GM18519 (cell line): Measurements from ENCODE around the gene CYP46A1.

Experiments
- ATAC-seq: cut with Tn5 transposase; IDR thresholded peaks from one replicate; pipeline ENCODE4 v1.9.1; 2021; ENCODE audit warnings: mild to moderate bottlenecking, moderate library complexity; ENCODE audit not compliant: unreplicated experiment, low FRiP score

The CYP46A1 gene

DNA sequence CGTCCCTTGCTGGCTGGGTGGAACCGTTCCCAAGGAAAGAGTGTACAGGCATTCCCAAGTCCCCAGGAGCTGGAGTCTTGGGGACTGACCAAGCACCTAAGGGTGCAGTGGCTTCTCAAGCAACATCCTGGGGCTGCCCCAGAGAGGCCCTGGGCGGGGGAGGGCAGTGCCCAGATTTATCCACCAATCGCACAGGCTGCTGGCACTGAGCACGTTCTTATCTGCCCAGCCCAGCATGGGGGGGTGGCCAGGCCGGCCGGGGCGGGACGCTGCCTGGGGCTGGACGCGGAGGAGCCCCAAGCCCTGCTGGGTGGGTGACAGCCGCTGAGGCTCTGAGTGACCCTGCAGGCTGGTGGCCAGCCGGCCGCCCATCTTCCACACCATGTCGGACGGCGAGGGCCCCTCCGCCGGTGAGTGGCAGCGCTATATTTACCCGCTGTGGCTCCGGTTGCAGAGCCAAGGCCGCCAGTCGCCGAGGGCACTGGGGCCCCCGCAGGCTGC is 53.4 kb downstream of the CYP46A1 start:
- ATAC-seq, result no peak

DNA sequence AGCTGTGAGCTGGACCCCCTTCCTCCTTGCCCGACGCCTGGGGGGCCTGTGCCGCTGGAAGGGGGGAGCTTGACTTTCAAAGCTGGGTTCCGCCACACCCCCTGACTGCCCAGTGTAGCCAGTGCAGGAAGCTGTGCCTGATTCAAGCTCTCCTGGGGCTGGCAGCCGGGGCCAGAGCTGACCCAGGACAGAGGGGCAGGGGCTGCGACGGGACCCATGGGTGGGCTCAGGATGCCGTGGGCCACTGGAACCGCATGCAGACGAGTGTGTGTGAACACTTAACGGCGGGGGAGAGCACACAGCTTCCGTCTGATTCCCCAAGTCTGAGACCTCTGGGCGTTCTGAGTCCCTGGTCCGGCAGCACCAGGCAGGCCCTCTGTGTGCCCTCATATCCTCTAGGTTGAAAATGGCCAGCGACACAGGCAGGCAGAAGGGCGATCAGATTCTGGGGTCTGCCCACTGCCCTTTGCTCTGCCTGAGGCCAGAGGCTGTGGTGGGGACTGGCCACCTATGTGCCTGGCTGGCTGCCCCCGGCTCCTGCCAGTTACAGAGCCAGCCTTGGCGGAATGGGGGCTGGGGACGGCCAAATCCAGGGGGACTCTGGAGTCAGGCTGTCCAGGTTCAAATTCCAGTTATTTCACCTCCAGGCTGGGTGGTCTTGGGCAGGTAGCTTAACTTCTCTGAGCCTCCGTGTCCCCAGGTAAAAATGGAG is 54.0 kb downstream of the CYP46A1 start:
- ATAC-seq, result no peak

DNA sequence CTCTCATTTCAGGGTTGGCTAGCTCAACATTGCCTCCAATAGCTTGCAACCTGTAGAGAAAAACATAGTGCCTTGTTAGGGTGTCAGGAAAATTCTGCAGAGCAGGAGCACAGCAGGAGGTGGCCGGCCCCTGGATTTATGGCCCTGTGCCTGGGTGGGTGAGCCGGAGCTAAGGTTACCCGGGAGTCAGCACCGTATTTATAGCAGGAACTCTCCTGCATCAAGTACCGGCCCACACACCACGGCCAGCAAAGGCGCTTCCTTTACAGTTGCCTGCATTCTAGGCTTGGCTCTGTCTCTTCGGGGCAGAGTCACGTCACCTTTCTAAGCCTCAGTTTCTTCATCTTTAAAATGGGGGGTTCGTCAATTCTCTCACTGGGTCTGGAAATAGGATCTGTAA is 56.3 kb downstream of the CYP46A1 start:
- no peak for ATAC-seq

DNA sequence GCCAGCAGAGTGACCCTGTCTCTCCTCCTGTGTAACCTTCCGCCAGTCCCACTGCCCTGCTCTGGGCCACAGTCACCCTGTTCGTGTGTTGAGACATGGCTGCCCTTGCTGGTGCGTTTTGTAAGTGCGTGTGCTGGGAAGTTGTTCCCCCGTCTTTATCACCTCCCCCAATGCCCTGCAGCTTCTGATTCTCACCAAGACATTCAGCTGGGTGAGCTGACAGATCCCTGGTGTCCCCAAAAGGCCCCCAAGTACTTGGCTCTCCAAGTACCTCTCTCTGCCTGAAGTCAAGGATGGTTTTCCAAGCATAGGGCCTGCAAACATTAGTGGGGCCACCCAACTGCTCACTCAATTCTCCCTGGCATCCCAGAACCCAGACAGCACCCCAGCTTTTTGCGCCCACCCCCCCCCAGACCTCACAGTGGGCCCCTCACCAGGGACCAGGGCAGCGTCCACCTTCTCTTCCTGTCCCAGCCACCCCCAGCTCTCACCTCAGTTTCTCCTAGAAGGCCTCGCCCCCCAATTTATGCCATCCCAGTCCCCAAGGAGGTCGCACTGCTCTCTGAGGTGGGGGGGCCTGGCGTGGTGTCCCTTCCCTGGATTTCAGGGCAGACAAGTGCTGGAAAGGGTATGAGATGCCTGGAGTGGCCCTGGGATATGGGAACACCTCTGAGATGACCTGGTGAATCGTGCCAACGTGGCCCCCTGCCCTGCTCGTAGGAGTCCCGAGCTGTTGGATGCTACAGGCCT is 57.3 kb downstream of the CYP46A1 start:
- no peak for ATAC-seq

DNA sequence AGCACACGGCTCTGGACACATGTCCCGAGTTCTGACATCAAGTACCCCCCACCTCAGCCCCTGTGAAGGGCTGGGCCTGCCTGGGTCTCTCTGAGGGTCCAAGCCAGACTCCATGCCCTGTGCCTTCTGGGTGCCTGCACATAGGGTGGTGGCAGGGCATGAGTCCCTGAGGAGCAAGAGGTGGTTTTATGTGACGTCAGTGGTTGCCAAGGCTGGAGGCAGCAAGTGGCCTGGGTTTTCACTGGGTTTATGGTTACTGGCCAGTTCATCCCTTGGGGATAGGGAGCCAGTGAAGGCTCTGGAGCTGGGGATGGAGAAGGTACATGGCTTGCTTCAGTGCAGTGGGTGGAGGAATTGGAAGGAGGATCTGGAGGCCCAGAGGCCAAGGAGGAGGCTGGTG is 58.0 kb downstream of the CYP46A1 start:
- no peak for ATAC-seq

DNA sequence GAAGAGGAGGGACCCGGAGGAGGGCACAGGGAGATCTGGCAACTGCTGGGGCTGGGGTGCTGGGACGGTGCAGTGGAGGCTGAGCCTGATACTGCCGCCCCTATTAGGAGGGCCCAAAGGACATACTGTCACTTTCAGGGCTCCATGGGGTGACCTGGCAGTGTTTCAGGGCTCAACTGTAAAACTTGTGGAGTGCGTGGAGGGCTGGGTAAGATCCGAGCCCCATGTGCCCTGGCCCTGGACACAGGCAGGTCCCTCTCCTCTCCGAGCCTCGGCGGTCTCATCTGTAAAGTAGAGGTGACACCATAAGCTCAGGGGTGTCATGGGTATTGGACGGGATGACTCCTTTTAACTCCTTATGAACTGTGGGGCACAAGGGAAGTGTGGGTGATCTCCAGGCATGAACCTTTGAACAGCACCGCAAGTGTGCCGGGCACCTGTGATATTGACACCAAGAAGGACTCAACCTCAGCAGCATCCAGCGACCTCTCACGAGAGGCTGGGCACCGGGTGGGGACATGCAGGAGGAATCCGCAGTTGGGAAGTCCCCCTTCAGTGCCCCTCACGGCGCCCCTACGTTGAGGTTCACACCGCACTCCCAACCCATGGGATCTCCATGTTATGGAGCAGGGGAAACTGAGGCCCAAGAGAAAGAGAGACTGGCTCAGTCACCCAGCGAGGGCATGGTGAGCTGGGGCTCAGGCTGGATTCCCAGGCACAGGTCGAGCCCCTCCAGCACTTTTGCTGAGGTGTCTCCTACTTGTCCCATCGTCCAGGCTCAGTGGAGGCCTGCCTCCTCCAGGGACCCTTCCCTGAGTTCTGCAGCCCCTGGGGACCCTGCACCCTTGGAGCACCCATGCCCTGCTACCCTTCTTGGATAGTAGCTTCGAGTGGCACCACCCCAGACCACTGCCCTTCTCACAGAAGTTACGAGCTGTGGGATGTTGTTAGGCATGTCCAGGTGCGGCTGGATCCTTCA is 58.7 kb downstream of the CYP46A1 start:
- ATAC-seq, result no peak

DNA sequence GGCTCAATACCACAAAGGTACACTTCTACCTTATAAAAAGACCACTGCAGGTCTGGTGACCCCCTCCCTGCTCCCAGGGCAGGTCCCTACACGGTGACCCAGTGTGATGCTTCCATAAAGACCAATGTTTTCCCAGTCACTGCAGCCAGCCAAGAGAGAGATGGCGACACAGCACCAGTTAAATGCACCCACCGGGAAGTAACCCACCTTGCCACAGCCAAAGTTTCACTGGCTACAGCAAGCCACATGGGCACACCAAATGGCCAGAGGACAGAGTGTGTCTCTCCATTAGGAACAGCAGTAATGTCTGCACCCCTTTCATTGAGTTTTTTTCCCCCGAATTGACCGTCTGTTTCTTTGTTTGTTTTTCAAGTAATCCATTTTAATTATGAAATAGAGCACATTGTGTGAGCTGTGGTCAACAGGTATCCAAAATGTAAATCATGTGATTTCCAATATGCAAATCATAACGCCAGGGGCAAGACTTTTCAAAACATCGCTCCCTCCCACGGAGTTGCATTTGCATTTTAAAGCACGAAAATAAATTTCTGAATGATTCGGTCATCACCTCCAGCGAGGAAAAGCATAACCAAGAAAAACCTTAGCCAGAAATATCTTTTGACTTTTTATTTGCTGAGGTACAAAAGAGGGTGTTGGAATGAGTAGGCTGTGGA is 60.2 kb downstream of the CYP46A1 start:
- no peak for ATAC-seq

DNA sequence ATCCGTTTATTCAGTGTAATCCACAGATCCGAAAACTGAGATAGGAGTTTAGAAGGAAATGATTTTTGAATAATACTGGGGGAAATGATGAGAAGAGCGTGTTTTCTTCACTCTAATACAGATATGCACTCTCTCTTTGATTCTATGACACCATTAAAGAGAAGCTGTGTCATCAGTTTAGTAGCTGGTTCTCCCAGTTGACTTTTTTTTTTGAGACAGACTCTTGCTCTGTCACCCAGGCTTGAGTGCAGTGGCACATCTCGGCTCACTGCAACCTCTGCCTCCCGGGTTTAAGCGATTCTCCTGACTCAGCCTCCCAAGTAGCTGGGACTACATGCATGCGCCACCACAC is 60.8 kb downstream of the CYP46A1 start:
- ATAC-seq, result no peak

DNA sequence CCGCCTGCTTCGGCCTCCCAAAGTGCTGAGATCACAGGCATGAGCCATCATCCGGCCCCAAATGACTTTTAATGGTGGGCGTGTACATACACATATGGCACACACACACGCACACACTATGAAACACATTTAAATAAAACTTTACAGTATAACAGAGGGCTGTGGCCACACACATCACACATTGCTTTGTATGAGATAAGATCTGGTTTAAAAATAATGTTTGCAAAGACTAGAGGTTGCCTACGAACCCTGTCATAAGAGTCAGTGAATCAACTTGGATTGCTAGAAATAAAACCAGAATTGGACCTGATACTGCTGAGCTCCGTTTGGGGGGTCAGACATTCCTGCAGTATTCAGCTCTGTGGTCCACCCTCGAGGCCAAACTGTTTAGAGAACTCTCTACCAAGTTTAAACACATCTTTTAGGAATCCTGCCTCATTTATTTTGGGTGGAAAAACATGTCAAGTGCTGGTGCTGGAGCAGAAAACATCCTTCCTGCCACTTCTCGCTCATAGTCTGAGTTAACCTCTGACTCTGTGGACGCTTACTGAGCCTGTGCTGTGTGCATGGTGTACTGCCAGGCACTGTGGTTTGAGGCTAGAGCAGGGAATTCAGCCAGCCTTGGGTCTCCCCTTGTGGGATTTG is 61.3 kb downstream of the CYP46A1 start:
- ATAC-seq, result no peak

DNA sequence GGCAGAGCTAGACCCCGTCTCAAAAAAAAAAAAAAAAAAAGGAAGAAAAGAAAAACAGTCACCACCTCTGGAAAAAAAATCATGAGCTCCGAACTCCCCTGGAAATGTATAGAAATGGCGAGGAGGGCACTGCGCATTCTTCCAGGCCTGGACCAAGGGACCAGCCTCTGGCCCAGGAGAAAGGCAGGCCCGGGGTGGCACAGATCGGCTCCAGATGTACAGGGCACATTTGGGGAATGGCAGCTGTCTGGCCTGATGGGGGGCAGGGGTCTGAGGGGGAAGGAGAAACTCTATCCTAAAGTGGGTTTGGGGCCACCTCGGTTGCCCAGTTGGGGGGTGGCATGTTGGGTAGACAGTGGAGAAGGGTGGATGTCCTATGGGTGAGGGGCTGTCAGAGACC is 63.1 kb downstream of the CYP46A1 start:
- no peak for ATAC-seq

DNA sequence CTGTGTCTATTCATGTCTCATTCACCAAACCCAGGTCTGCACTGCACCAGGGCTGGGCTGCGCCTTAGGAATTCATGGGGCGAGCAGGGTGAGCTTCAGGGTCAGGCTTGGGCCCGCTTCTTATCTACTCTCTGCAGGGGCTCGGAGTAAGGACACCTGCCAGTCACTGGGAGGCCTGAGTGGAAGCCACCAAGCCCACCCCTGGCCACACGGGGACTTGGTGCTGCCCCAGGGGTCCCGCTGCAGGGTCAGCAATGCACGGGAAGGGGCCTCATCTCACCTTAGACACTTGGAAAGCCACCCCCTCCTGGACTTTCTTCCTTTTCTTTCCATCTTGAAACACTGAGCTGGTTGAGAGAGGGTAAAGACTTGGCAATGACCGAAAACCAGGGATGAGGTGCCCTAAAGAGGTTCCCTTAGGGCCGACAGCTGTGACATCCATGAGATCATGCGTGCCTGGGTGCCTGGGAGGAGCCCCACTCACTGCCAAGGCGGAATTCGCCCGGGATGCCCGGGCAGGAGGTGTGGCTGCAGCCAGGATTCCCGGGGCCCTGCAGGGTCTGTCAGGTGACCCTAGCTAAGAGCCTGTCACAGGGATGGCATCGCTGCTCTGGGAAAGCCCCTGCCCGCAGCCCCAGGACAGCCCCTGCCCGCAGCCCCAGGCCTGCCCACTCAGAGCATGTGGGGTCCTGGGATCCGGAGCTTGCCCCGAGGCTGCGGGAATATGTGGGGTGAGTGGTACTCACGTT is 63.7 kb downstream of the CYP46A1 start:
- ATAC-seq, result no peak

DNA sequence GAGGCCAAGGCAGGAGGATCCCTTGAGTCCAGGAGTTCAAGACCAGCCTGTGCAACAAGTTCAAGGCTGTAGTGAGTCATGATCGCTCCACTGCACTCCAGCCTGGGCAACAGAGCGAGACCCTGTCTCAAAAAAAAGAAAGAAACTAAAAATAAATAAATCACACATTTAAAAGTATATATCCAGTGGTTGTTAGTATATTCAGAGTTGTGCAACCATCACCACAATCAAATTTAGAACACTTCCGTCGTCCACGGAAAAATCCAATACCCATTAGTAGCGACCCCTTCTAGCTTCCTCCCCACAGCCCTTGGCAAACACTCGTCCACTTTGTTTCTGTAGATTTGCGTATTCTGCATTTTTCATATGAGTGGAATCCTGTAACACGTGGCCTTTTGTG is 64.4 kb downstream of the CYP46A1 start:
- ATAC-seq, result no peak

DNA sequence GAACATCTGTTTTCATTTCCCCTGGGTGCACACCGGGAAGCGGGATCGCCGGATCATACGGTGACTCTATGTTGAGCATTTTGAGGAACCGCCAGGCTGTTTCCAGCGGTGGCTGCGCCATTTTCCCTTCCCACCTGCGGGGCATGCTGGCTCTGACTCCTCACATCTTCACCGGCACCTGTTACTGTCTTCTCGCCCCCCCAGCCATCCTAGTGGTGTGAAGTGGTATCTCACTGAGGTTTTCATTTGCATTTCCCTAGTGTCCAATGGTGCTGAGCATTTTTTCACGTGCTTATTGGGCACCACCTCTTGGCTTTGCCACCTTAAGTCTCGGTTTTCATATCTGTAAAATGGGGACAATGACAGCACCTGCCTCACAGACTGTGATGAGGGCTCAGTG is 65.0 kb downstream of the CYP46A1 start:
- no peak for ATAC-seq

DNA sequence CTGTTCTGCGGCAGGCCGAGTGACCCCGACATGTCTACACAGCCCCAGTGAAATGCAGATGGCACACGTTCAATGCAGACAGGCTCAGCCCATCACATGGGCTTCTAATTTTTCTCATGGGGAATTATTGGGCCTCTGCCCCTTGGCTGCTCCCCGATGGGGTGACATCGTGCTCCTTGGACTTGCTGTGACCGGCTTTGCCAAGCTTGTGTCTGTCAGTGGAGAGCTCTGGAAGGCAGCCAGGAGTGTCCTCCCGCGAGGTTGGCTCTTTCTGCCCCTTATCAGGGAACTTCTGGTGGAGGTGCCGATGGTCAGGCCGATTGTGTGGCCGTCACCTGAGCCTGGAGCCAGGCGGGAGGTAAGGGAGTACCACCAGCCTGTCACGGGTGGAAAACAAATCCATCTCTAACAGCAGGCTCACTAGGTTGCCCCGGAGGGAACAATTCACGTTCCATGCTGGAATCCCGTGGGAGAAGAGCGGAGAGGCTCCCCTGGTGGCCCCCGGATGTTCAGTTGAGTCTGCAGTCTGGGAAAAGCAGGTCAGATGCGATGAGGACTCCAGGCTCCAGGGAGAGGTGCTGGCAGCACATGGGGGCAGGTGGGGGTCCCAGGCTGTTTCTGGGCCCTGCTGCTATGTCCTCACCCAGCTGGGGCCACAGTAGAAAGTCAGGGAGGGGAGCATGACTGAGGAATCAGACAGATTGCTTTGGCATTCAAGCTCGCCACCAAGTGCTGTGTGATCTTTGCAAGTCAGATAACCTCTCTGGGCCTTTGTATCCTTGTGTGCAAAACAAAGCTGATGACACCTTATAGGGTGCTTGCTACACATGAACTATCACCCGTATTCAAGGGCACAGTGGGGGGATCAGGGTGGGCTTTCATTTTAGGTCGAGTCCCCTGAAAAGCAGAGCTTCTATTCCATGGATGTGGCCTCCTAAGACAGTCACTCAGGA is 65.9 kb downstream of the CYP46A1 start:
- no peak for ATAC-seq

DNA sequence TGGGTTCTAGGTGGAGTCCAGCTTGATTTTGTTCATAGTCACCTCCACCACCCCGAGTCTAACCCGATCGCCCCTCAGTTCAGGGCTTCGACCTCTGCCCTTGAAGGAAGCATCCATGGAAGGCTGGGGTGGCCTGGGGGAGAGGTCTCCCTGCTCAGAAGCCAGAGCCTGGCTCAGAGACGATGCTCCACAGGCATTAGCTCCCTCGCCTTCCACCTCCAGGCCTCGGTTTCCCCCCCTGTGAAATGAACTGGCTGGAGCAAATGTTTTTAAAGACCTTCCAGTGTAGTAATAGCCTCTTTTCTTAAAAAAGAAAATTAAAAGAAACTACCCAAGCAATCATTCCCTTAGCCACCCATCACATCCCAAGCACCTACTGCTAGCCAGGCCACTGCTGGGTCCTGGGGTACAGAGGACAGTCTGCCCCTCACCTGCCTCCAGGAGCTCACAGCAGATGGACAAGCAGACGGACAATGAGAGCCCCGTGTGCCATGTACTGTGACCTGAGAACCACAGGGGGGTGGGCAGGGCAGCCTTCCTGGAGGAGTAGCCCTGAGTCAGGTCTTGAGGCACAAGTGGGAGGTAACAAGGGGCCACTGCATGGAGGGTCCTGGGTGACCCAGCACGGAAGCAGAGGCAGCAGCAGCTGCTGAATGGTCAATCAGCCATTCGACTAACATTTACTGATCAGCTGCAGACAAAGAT is 66.8 kb downstream of the CYP46A1 start:
- ATAC-seq, result no peak

DNA sequence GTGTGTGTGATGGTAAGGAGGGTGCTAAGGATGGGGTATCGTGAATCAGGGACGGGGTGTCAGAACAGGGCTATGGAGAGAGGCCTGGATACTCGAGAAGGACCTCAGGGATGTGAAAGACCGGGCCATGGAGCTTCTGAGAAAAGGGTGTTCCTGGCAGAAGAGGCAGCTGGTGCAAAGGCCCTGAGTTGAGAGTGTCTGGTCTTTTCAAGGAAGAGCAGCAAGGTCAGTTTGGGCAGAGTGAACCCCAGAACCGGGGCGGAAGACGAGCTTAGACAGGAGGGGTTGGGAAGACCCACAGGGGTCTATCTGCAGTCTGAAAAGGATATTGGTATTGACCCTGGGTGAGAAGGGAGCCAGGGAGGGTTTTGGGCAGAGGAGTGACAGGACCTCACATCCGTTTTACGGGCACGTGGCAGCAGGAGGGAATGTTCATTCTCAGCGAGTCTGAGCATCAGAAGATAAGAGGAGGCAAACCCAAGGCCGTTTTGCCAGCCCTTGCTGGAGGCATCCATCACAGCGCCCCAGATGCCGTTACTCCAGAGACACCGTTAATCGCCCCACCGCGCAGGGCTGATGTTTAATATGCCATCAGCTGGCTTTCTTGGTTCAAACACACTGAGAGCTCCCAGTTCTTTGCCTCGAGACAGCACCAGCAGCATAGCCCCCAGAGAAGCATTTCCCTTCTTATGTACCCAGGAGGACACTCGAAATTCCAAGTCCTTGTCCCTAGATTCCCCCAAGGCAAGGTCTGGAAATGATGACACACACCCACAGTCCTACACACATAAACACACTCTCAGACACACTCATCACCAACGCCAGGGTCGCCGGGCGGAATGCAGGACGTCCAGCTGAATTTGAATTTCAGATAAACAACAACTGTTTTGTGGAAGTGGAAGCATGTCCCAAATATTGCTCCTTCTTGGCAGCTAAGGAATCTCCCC is 67.7 kb downstream of the CYP46A1 start:
- no peak for ATAC-seq
